Uterus (tissue), 2 donors: ENCODE measurements around the gene DAO.

Source experiments
- CTCF ChIP-seq, 4 experiments: fragments of 200-600 bp in 2 of 4; fragments of 450-650 bp in 2 of 4; sonication (generic) in 2 of 4; IDR thresholded peaks; one replicate each; pipeline ENCODE4 v1.5.1; 2016 to 2019; ENCODE audit warnings: antibody characterized with exemption in 4 of 4, mild to moderate bottlenecking in 2 of 4, moderate library complexity in 1 of 4
- POLR2A ChIP-seq, 2 donors: fragments of 450-650 bp; IDR thresholded peaks; one replicate each; pipeline ENCODE4 v1.6.1; 2016; ENCODE audit warnings: antibody characterized with exemption in 2 of 2, mild to moderate bottlenecking in 1 of 2, moderate library complexity in 1 of 2

- no peak for TF ChIP-seq CTCF (IDR thresholded peaks at IDR 0.05)
- TF ChIP-seq POLR2A (IDR thresholded peaks at IDR 0.05): no peak
These were observed at the start of gene DAO for GRCh38 chr12:108879615-108880254.
